HG03565 (cell line): ENCODE results near the gene INPP4A.

Experiments
- ATAC-seq: cut with Tn5 transposase; IDR thresholded peaks from one replicate; pipeline ENCODE4 v1.9.1; 2021; ENCODE audit warnings: mild to moderate bottlenecking, moderate library complexity; ENCODE audit not compliant: unreplicated experiment

The INPP4A gene

GRCh38 chr2:98558852-98559530 lies 114.3 kb downstream of the INPP4A start:
- ATAC-seq: no peak

GRCh38 chr2:98559581-98559980 lies 114.9 kb downstream of the INPP4A start:
- no peak for ATAC-seq

- ATAC-seq: no peak
Measured at GRCh38 chr2:98560256-98560771, 115.7 kb downstream of the INPP4A start.

- ATAC-seq: no peak
Measured at GRCh38 chr2:98561018-98561417, 116.4 kb downstream of the INPP4A start.

- no peak for ATAC-seq
Measured at GRCh38 chr2:98561902-98562695, 117.4 kb downstream of the INPP4A start.

GRCh38 chr2:98563394-98563793 lies 118.7 kb downstream of the INPP4A start:
- no peak for ATAC-seq

GRCh38 chr2:98564541-98565132 lies 120.0 kb downstream of the INPP4A start:
- no peak for ATAC-seq

GRCh38 chr2:98565286-98565860 lies 120.7 kb downstream of the INPP4A start:
- no peak for ATAC-seq

- no peak for ATAC-seq
Measured at GRCh38 chr2:98565941-98566340, 121.3 kb downstream of the INPP4A start.

GRCh38 chr2:98568161-98568956 lies 123.7 kb downstream of the INPP4A start:
- ATAC-seq: no peak

- ATAC-seq: no peak
Measured at GRCh38 chr2:98569197-98569793, 124.6 kb downstream of the INPP4A start.

GRCh38 chr2:98569915-98570314 lies 125.3 kb downstream of the INPP4A start:
- no peak for ATAC-seq

- no peak for ATAC-seq
Measured at GRCh38 chr2:98570356-98570755, 125.7 kb downstream of the INPP4A start.

- ATAC-seq: no peak
Measured at GRCh38 chr2:98571121-98571701, 126.6 kb downstream of the INPP4A start.

- ATAC-seq: no peak
Measured at GRCh38 chr2:98571796-98572195, 127.1 kb downstream of the INPP4A start.

- no peak for ATAC-seq
Measured at GRCh38 chr2:98572211-98572610, 127.6 kb downstream of the INPP4A start.

GRCh38 chr2:98572676-98573075 lies 128.0 kb downstream of the INPP4A start:
- ATAC-seq: no peak

- ATAC-seq: no peak
Measured at GRCh38 chr2:98573426-98573825, 128.8 kb downstream of the INPP4A start.

GRCh38 chr2:98576666-98577312 lies 132.1 kb downstream of the INPP4A start:
- ATAC-seq: no peak
